ENCODE measurements around the gene CREBBP.

CREBBP gene

GRCh38 chr16:3873482-3874173 is 6.9 kb downstream of the CREBBP start:
- no peak for TF ChIP-seq CTCF (IDR thresholded peaks at IDR 0.05; ENCODE audit: insufficient read depth, low read length, poor library complexity, severe bottlenecking)
- DNase-seq (ENCODE audit: extremely low read depth, insufficient read length) = no peak
- Histone ChIP-seq H3K27me3 (replicated peaks; ENCODE audit: control insufficient read depth, insufficient read depth, low read length) (no peaks in the 10 kb centered on the region), H3K4me3 (replicated peaks; ENCODE audit: low read depth, low read length) (no peak overlapping the region), H3K36me3 (ENCODE audit: control insufficient read depth, insufficient read depth, low read length) (peaks cover 2% of the 10 kb centered on the region)

- Histone ChIP-seq H3K27me3 (replicated peaks; ENCODE audit: control insufficient read depth, insufficient read depth, low read length) (no peaks in the 10 kb centered on the region), H3K4me3 (replicated peaks; ENCODE audit: low read depth, low read length) (no peak overlapping the region), H3K36me3 (ENCODE audit: control insufficient read depth, insufficient read depth, low read length) (peaks cover 2% of the 10 kb centered on the region)
- DNase-seq (ENCODE audit: extremely low read depth, insufficient read length) = no peak
- TF ChIP-seq CTCF (IDR thresholded peaks at IDR 0.05; ENCODE audit: insufficient read depth, low read length, poor library complexity, severe bottlenecking) = no peak
Observed at GRCh38 chr16:3872216-3872895, 8.2 kb downstream of the CREBBP start.

- H3K27me3 ChIP-seq (replicated peaks; ENCODE audit: control insufficient read depth, insufficient read depth, low read length) = no peaks in the 10 kb centered on the region
- TF ChIP-seq CTCF (IDR thresholded peaks at IDR 0.05; ENCODE audit: insufficient read depth, low read length, poor library complexity, severe bottlenecking) = no peak
- peaks cover 2% of the 10 kb centered on the region for H3K36me3 ChIP-seq (ENCODE audit: control insufficient read depth, insufficient read depth, low read length)
- no peak overlapping the region for H3K4me3 ChIP-seq (replicated peaks; ENCODE audit: low read depth, low read length)
- no peak for DNase-seq (ENCODE audit: extremely low read depth, insufficient read length)
Observed at GRCh38 chr16:3868967-3869366, 11.5 kb downstream of the CREBBP start.

GRCh38 chr16:3868556-3868955 is 12.0 kb downstream of the CREBBP start:
- Histone ChIP-seq H3K36me3 (ENCODE audit: control insufficient read depth, insufficient read depth, low read length) (peaks cover 2% of the 10 kb centered on the region), H3K27me3 (replicated peaks; ENCODE audit: control insufficient read depth, insufficient read depth, low read length) (no peaks in the 10 kb centered on the region), H3K4me3 (replicated peaks; ENCODE audit: low read depth, low read length) (no peak overlapping the region)
- TF ChIP-seq CTCF (IDR thresholded peaks at IDR 0.05; ENCODE audit: insufficient read depth, low read length, poor library complexity, severe bottlenecking) = no peak
- no peak for DNase-seq (ENCODE audit: extremely low read depth, insufficient read length)

GRCh38 chr16:3866703-3867431 is 13.6 kb downstream of the CREBBP start:
- H3K36me3 ChIP-seq (ENCODE audit: control insufficient read depth, insufficient read depth, low read length) = peaks cover 2% of the 10 kb centered on the region
- H3K4me3 ChIP-seq (replicated peaks; ENCODE audit: low read depth, low read length) = no peak overlapping the region
- DNase-seq (ENCODE audit: extremely low read depth, insufficient read length) = no peak
- TF ChIP-seq CTCF (IDR thresholded peaks at IDR 0.05; ENCODE audit: insufficient read depth, low read length, poor library complexity, severe bottlenecking) = no peak
- H3K27me3 ChIP-seq (replicated peaks; ENCODE audit: control insufficient read depth, insufficient read depth, low read length) = no peaks in the 10 kb centered on the region

Data from GM06990 (cell line).